PFSK-1 (cell line): ENCODE results near the gene TTC19.

Experiments used
- POLR2AphosphoS5 ChIP-seq: IDR thresholded peaks from 2 replicates; pipeline ENCODE4 v1.6.1; 2012; ENCODE audit warnings: low read depth, mild to moderate bottlenecking, control low read depth, low read length, moderate library complexity
- SIN3A ChIP-seq: IDR thresholded peaks from 2 replicates; pipeline ENCODE4 v1.6.1; 2012; ENCODE audit warnings: mild to moderate bottlenecking, low read length, moderate library complexity, borderline replicate concordance; ENCODE audit not compliant: insufficient read depth

- TF ChIP-seq POLR2AphosphoS5 (no peak), SIN3A (no peak)
These were observed 41.2 kb upstream of the TTC19 start for GRCh38 chr17:15958484-15958854.
